T follicular helper cell (primary cell): ENCODE measurements around the gene MAML2.

Source experiments
- DNase-seq: peaks from one replicate; pipeline ENCODE4 v3.0.0-alpha.2; 2020; ENCODE audit warnings: low read depth

Gene MAML2

GRCh38 chr11:96238563-96239135 lies 104.3 kb downstream of the MAML2 start:
- no peak for DNase-seq

- DNase-seq: no peak
Observed at GRCh38 chr11:96237766-96238266, 105.2 kb downstream of the MAML2 start.

GRCh38 chr11:96235751-96236150 lies 107.2 kb downstream of the MAML2 start:
- DNase-seq: no peak

GRCh38 chr11:96234866-96235441 lies 108.0 kb downstream of the MAML2 start:
- DNase-seq: no peak

- no peak for DNase-seq
Observed at GRCh38 chr11:96232132-96232531, 110.9 kb downstream of the MAML2 start.

- no peak for DNase-seq
Observed at GRCh38 chr11:96230686-96231085, 112.3 kb downstream of the MAML2 start.

- DNase-seq: no peak
Observed at GRCh38 chr11:96229354-96229977, 113.5 kb downstream of the MAML2 start.

- no peak for DNase-seq
Observed at GRCh38 chr11:96228910-96229309, 114.1 kb downstream of the MAML2 start.

GRCh38 chr11:96228473-96228891 lies 114.5 kb downstream of the MAML2 start:
- DNase-seq: no peak

GRCh38 chr11:96227244-96227643 lies 115.8 kb downstream of the MAML2 start:
- no peak for DNase-seq

- DNase-seq: no peak
Observed at GRCh38 chr11:96223083-96223482, 119.9 kb downstream of the MAML2 start.

- DNase-seq: no peak
Observed at GRCh38 chr11:96222102-96222501, 120.9 kb downstream of the MAML2 start.

- DNase-seq: no peak
Observed at GRCh38 chr11:96221244-96222070, 121.5 kb downstream of the MAML2 start.

- no peak for DNase-seq
Observed at GRCh38 chr11:96219981-96220623, 122.9 kb downstream of the MAML2 start.

GRCh38 chr11:96218901-96219300 lies 124.1 kb downstream of the MAML2 start:
- DNase-seq: no peak

- no peak for DNase-seq
Observed at GRCh38 chr11:96218006-96218405, 125.0 kb downstream of the MAML2 start.

GRCh38 chr11:96217206-96217605 lies 125.8 kb downstream of the MAML2 start:
- no peak for DNase-seq

GRCh38 chr11:96215826-96216225 lies 127.2 kb downstream of the MAML2 start:
- DNase-seq: no peak

- no peak for DNase-seq
Observed at GRCh38 chr11:96215110-96215782, 127.7 kb downstream of the MAML2 start.

GRCh38 chr11:96214777-96215109 lies 128.3 kb downstream of the MAML2 start:
- no peak for DNase-seq

- no peak for DNase-seq
Observed at GRCh38 chr11:96213500-96213899, 129.5 kb downstream of the MAML2 start.

GRCh38 chr11:96211436-96211835 lies 131.6 kb downstream of the MAML2 start:
- no peak for DNase-seq
